T follicular helper cell (primary cell): ENCODE results near the gene TUBA4A.

Experiments
- DNase-seq: peaks from one replicate; pipeline ENCODE4 v3.0.0-alpha.2; 2020; ENCODE audit warnings: low read depth

Gene TUBA4A

DNA sequence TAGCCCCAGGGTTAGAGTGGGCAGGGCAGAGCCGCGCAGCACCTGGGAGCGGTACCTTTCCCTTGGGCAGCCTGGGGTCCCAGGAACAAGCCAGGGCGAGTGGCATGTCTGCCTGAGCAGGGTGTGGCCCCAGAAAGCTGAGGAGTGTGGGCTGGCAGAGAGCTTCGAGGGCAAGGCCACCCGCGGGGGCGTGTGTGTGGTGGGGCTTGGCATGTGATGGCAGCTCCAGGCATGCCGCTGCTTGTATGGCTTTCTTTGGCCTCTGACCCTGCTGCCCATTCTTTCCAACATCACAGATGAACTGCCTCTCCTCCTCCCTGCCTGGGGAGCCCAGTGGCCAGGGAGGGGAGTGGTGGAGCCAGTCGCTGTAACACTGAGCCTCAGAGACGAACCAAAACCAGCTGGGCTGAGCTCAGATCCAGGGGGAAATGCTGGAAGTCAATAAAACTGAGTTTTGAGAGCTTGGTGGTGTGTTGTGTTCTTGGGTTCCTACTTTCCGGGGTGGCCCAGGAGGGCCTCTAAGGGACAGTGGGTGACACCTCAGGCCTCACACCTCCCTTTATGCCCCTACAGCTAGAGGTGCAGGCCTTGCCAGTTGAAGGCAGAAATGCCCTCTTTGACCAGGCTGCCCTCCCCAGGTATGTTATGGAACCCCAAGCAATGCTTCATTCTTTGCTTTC lies 32.9 kb upstream of the TUBA4A start:
- no peak for DNase-seq

DNA sequence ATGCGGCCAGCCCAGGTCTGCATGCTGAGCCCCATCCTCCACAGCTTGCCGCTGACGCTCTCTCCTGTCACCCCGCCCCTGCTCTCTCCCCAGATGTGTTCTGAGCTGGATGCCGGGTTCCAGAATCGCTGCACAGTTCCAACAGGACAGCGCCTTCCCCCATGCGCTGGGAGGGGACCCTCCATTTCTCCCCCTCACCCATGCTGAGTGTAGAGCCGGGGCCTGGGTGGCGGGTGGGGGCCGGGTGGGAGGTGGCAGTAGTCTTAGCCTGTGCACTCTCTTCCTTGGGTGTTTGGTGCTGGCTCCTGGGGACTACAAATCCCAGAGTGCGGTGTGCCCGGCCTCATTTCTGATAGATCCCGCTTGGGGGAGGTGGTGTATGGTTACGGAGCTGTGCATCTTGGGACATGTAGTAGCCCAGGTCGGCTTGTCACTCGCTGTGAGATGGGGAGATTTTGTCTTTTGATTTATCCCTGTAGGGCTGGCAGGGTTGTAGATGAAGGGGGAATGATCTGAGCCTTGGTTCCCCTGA lies 32.2 kb upstream of the TUBA4A start:
- no peak for DNase-seq

DNA sequence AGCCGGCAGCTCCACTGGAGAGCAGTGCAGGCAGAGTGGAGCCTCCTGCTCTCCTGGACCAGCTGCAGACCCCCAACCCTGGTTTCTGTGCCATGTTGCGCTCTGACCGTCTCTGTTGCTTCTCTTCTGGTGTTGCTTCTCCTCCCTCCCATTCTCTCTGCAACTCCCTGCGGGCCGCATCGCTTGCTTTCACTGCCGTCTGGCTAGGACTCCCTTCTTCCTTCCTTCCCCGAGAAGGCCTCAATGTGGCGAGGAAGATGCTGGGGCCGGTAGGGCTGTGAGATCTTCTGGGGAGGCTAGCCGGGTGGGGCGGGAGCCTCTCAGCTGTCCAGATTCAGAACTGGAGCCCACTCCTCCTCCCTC lies 31.6 kb upstream of the TUBA4A start:
- DNase-seq: no peak

DNA sequence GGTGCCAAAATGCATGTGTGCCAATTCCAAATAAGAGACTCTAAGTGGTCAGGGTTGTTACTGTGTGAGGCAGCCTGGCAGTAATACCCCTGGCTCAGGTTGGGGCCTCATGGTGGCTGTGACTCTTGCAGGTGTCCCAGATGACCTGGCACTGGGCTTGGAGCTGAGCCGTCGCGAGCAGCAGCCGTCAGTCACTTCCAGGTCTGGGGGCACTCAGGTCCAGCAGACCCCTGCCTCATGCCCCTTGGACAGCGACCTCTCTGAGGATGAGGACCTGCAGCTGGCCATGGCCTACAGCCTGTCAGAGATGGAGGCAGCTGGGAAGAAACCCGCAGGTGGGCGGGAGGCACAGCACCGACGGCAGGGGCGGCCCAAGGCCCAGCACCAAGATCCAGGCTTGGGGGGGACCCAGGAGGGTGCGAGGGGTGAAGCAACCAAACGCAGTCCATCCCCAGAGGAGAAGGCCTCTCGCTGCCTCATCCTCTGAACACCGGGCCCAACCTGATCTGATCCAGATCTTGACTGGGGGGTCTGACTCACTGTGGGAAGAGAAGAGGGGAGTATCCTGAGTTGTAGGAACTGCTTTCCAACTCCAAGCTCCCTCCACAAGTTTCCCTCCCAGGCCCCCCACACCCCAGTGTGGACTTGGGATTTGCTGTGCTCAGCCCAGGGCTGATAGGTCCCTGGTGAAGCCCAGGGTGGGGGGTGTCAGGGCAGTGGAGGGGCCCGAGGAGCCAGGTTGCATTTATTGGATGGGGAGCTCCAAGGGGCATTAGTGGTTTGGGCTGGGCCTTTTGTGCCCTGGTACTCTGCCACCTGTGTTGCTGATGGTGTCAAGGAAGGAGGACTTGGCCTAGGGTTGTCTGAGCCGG lies 31.0 kb upstream of the TUBA4A start:
- DNase-seq: no peak

DNA sequence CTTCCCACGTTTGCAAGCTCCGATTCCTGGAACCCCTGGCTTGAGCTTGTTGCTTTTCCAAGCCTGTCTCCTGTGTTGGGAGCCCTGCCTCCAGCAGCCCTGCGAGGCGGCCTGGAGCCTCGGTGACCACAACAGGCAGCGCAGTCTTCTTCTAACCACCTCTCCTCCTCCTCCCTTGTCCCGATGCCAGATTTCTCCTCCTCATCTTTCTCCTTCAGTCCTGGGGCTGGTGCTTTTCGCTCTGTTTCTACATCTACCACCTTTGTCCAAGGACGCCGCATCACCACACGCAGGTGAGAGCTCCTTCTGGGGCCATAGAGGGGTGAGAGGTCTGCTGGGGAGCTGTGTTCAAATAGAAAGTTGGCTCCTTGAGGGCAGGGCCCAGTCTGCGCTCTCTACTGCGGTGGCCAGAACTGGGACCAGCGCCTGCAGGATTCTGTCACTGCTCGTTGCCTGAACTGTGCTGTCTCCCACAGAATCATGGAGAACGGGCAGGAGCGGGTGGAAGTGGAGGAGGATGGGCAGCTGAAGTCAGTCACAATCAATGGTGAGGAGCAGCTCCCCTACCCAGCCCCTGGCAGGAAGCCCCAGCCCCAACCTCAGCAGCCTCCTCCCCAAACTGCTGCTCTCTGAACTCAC lies 29.3 kb upstream of the TUBA4A start:
- no peak for DNase-seq

DNA sequence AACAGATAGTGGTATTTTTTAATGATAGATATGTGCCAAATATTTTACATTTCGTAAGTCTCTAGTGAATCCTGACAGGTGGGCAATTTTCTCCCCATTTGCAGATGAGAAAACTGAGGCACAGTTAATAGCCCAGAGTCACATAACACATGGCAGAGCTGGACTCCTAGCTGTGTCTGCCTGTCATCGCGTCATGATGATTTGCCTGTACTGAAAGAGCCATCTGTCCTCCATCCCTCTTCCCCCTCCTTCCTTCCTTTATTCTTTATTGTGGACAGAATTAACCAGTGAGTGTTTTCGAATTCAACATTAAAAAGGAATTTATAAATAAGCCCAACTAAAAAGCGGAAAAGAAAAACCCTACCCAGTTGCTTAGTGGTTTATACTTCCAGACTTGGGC lies 28.7 kb upstream of the TUBA4A start:
- no peak for DNase-seq

DNA sequence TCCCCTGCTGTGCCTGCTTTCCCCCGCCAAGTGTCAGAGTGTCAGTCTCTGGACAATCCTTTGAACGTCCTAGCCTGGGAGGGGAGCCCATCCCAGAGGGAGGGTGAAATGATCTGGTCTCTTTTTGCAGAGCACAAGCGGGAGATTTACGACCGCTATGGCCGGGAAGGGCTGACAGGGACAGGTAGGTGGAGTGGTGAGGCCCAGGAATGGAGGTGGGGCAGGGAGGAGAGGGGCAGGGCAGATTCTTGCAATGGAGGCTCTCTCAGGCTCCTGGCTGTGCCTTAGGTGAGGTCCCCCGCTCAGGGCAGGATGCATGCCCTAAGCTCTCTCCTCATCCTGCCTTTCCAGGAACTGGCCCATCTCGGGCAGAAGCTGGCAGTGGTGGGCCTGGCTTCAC lies 27.9 kb upstream of the TUBA4A start:
- DNase-seq: no peak

DNA sequence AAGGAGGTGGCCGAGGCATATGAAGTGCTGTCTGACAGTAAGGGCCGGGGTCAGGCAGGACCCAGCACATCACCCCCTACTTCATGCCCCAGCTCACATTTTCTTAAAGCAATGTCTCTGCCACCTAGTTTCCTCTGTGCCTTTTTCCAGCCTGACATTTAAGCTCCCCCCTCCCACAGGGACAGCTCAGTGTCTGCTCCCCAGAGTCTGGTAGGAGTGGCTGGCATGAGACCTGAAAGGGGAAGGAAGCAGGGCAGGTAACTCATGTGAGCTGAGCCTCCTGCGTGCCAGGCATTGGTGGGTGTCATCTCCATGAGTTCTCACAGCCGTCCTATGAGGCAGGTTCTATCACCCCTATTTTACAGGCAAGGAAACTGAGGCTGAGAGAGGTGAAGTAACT lies 26.9 kb upstream of the TUBA4A start:
- no peak for DNase-seq

DNA sequence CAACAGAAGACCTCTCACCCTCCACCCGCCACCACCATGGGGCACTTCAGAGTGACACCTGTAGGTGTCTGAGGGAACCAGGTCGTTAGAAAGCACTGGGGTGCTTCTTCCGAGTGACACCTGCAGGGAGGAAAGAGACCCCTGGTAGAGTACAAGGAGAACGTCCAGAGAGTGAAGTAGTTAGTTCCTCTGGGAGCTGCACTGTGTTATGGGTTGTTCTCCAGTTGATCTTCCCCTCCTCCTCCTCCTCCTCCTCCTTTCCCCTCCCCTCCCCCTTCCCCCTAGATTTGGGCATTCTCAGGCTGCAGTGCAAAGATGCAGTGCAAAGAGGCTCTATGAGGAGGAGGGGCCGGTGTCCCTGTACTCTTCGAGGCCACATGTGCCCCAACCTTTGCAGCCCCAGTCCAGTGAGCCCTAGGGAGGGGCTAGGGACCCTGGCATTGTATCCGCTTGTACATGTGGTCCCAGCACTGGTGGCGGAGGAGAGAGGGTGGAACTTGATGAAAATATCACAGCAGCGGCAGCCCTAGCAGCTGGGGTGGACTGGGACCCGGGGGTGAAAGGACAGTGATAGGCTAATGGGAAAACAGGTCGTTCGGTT lies 26.3 kb upstream of the TUBA4A start:
- no peak for DNase-seq

DNA sequence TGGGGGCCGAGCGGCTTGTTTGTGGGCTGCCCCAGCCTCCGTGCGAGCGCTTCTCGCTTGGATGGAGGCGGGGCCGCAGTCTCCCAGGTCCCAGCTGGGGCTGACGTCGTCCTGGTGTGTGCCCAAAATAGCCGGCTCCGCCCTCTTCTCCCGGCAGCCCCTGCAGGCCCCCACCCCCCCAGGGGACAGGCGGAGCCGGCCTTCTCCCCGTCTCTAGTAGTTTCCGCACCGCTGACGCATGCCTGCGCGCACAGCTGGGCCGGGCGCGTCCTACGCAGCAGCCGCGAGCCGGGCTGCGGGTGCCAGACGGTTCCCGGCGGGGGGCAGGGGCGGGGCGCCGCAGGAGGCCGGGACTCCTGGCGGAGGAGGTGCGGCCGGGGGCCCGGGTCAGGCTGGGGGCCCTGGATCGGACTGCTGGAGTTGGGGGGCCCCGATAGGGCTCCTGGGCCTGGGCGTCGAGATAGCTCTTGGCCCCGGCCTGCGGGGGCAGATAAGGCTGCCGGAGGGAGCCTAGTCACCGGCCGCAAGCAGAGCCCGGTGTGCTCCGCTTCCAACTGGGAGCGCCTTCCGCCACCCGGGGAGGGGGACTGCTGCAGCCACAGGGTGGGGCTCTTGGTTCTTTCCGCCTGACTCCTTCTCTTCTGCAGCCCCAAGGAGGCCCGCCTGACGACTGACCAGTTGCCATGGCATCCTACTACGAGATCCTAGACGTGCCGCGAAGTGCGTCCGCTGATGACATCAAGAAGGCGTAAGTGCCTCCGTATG lies 25.6 kb upstream of the TUBA4A start, which contains the start of gene DNAJB2:
TSS of gene DNAJB2 (plus strand) at position 216 of the 765 bp plus-strand sequence. CDS start at position 684, 468 bp downstream.
- DNase-seq: peak; percentile 99

DNA sequence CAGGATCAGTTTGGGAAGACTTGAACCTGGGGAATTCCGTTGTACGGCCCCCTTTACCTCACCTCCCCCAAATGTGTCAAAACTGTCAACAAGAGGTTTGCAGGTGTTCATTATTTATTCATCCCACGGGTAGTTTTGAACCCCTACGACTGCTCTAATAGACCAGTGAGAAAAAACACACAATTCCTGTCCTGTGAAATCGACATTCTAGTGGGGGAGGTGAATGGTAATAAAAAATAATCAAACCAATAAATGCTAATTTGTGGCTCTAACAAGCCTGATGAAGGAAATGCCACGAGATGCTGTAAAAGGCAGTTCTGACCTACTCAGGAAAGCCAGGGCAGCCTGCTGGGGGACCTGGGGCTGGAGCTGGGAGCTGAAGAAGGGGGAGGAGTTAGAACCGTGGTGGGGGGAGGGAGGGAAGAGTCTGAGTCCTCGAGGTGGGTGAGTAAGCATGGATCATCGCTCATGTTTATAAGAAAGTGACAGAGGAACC lies 25.0 kb upstream of the TUBA4A start:
- DNase-seq: no peak

DNA sequence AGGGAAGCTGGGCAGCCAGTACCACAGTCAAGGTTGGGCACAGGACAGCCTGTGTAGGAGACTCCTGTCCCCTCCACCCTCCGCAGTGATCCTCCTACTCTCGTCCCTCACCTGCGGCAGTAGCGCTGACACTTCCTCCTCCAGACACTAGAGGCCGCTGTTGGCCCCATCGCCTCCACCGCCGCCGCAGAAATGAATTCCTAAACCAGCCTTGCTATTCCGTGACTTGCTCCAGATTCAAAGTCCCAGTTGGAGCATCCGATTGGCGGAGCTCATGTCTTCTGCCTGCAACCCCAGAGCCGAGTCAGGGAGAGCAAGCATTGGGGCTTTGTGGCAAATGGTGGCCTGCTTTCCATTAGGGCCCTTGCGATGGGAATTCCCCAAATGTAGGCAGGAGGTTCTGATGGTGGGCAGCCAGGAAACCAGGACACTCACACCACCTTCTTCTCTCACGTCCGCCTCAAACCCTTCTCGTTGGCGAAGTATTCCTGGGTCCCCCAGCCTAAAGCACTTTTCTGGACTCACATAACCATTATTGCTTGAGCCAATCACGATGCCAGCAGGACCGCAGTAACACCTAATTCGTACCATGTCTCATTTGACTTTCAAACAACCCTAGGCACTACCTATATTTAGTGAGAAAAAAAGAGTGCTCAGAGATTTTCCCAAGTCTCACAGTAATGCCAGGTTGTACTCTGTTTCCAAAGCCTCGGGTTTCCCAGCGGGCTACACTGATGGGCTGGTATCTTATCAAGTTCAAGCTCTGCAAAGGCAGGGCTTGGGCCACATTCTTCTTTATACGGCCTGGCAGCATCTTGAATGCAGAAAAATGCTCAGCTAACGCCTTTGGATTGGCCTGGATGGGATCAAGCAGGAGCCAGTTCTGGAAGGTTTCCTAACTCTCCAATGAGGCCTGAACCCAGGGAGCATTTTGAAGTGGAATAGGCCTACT lies 24.3 kb upstream of the TUBA4A start:
- DNase-seq: peak; percentile 62

DNA sequence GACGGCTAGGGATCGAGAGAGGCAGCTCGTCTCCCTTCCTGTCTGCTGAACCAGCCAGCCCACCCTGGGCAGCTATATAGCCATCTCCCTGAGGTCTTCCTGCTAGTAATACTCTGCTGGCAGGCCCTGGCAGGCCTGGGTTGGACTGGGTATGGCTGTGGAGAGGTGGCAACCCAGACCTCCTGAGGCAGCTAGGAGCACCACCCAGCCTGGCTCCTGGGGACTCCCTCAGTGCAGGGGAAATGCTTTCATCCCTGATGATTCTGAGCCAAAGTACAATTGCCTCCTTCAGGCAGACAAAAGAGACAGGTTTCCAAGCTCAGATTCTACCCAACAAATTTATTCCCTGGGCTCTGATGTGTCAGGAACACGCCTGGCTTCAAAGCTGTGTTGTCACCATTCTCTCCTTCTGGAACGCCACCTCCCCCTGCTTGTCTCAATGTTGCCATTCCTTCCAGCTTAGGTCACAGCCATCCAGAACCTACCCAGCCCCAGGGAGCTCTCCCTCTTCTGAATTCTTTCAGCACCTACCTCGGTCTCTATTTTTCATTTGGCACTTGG lies 20.7 kb upstream of the TUBA4A start:
- DNase-seq: no peak

DNA sequence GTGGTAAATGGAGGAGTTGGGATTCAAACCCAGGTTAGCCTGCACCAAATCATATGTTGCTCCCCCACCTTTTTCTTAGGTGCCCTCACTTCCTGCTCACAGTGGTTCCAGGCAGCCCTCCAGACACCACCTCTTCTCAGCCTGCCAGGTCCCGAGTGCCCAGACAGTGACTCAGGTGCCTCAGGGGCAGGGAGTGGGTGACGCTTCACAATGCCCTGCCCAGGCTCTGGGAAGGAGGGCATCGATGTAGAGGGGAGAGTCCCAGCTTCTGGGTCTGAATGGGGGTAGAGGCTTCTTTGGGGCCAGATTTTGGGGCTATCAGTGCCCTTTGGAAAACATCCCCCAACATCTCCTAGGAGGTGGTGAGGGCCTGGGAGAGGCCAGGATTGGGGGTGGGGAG lies 20.2 kb upstream of the TUBA4A start:
- DNase-seq: no peak

DNA sequence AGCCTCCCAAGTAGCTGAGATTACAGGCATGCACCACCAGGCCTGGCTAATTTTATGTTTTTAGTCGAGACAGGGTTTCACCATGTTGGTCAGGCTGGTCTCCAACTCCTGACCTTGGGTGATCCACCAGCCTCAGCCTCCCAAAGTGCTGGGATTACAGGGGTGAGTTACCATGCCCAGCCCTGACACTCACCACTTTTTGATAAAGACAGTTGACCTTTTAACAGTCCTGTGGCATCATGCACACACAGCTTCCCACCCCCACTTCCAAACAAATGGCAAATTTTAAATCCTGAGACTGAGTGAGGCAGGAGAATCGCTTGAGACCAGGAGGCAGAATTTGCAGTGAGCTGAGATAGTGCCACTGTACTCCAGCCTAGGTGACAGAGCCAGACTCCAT lies 19.3 kb upstream of the TUBA4A start:
- no peak for DNase-seq

DNA sequence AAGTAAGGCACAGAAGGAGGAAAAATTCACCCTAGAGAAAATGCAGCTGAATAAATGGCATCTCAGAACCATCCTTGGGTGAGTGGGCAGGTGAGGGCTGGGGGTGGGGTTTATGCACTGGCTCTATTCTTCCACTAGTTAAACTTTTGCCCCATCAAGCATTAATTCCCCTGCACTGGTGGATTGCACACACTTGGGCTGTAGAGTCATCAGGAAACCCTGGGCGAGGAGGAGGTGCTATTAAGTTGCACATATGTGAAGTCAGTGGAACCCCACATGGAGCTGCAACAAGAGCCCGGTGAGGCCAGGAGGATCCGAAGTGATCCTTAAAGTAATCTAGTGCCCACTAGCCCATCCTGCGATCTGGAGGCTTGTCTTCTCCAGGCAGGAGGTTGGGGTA lies 18.6 kb upstream of the TUBA4A start:
- no peak for DNase-seq

DNA sequence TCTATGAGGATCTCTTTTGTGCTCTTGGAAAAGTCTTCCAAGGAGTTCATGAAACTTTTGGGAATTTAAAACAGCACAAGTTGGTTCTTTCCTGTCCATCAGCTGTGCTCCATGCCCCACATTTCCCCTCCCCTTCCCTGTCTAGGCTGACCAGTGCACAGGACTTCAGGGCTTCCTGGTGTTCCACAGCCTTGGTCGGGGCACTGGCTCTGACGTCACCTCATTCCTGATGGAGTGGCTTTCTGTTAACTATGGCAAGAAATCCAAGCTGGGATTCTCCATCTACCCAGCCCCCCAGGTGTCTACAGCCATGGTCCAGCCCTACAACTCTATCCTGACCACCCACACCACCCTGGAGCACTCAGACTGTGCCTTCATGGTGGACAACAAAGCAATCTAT lies 17.3 kb upstream of the TUBA4A start:
- no peak for DNase-seq

DNA sequence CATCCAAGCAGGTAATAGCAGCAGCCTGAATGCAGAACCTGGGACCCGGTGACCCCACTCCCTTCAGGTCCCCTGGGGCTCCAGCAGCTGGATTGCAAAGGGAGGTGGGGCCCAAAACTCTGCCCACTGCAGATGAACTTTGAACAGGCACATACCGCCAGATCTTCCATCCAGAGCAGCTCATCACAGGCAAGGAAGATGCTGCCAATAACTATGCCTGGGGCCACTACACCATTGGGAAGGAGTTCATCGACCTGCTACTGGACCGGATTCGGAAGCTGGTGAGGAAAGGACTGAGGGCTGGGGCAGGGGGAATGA lies 16.3 kb upstream of the TUBA4A start:
- DNase-seq: no peak

DNA sequence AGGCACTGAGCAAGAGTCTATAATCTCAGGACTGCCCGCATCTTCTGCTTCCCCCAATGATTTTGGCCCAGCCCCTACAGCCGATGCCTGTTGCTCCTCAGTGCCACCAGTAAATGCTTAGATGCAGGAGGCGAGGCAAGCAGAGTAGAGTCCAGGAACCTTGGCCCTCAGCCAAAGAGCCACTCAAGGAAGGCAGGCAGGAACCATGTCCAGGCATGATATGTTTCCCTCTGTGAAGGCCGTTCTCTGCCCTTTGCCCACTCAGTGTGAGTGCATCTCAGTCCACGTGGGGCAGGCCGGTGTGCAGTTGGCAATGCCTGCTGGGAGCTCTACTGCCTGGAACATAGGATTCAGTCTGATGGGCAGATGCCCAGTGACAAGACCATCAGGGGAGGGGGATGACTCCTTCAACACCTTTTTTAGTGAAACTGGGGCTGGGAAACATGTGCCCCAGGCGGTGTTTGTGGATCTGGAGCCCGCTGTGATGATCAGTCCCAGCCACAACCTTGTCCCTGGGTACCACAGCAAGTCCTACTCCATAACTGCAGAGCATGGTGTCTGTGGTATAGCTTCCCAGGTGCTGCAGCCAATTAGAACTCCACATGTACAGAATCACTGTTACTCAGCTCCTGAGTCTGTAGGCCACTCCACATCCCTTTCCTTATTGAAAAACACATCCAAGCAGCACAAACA lies 15.8 kb upstream of the TUBA4A start:
- DNase-seq: no peak
